Neuron (in vitro differentiated cells): ENCODE results near the gene RNF144B.
"Not testable (repeated sequence)": the region's sequence is repeated elsewhere in the genome, so short reads cannot be mapped to it uniquely, and the experiment has no call there.

Experiments
- H2AFZ ChIP-seq: one replicate; pipeline ENCODE4 v1.6.1; 2013; ENCODE audit warnings: low read depth, mild to moderate bottlenecking, inconsistent platforms, low read length, moderate library complexity
- H3K27me3 ChIP-seq: one replicate; pipeline ENCODE4 v1.6.1; 2013; ENCODE audit warnings: low read length; ENCODE audit not compliant: insufficient read depth
- H3K36me3 ChIP-seq: one replicate; pipeline ENCODE4 v1.6.1; 2013; ENCODE audit warnings: low read length; ENCODE audit not compliant: insufficient read depth
- H3K4me1 ChIP-seq: one replicate; pipeline ENCODE4 v1.6.1; 2013; ENCODE audit warnings: low read length; ENCODE audit not compliant: insufficient read depth
- H3K4me3 ChIP-seq: 2 replicates; pipeline ENCODE4 v1.5.1; 2013; ENCODE audit warnings: mild to moderate bottlenecking, low read length, moderate library complexity
- H3K9me3 ChIP-seq: one replicate; pipeline ENCODE4 v1.6.1; 2013; ENCODE audit warnings: low read length

Gene RNF144B

DNA sequence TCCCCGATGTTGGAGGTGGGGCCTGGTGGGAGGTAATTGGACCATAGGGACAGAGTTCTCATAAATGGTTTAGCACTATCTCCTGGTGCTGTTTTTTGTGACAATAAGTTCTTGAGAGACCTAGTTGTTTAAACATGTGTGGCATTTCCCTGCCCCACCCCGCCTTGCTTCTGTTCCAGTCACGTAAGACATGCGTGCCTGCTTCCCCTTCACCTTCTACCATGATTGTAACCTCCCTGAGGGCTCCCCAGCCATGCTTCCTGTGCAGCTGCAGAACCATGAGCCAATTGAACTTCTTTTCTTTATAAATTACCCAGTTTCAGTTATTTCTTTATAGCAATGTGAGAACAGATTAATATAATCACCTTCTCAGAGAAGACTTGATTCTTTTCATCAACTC lies 2.5 kb upstream of the RNF144B start:
- Histone ChIP-seq H2AFZ (no peak overlapping the region), H3K4me3 (no peak overlapping the region), H3K9me3 (no peaks in the 10 kb centered on the region), H3K27me3 (peaks cover 32% of the 10 kb centered on the region), H3K36me3 (no peaks in the 10 kb centered on the region), H3K4me1 (peaks cover 10% of the 10 kb centered on the region)

DNA sequence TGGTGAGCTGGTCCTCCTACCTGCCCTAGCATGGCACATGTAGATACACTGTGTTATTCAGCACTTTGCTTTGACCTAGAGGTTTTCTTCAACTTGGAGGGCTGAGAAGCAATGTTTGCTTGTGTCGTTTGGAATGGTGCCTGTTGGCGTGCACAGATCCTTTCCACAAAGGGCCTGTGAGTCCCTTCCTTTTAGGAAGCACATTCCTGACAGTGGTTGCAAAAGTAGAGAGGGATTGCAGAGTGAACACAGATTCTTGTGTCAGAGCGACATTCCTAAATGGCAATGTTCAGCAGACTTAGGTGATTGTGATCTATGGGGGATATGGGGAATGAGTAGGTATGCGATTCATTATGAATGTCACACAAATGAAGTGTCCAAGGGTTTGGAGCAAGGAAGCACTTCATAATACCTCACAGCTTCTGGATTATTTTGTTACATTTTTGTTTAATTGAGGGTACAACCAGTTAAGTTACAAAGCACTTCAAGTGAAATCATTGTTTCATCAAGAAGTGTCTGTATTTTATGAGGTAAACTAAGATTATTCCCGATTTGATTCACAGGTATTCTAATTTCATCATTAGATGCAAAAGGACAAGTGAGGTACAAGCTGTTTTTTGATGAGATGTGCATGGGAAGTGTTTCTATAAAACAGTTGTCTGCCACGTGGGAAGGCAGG lies 713 bp upstream of the RNF144B start:
- Histone ChIP-seq H3K9me3 (no peaks in the 10 kb centered on the region), H3K36me3 (no peaks in the 10 kb centered on the region), H3K4me1 (peaks cover 10% of the 10 kb centered on the region), H3K4me3 (peak overlapping the region; percentile 60), H2AFZ (peak overlapping the region; percentile 58), H3K27me3 (peaks cover 38% of the 10 kb centered on the region)

DNA sequence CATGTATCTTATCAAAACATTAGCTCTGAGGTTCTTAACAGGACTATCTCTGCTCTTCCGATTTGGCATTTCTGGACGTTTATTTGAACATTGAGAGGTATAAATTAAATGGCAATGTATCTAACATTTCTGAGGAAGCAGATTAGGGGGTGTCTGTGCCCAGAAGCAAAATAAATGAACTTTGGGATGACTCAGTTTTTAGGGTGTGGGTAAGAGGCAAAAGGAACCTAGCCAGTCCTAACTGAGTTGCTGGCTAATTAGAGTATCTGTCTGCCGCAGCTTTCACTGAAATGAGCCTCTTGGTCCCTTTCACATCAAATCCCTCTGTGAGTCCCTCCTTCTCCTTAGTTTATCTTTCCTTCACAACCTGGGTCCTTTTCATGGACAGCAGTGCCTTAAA lies 1.1 kb downstream of the RNF144B start:
- H3K9me3 ChIP-seq, result no peaks in the 10 kb centered on the region
- H3K4me3 ChIP-seq, result no peak overlapping the region
- H2AFZ ChIP-seq, result no peak overlapping the region
- no peaks in the 10 kb centered on the region for H3K36me3 ChIP-seq
- H3K4me1 ChIP-seq, result peaks cover 10% of the 10 kb centered on the region
- H3K27me3 ChIP-seq, result peaks cover 38% of the 10 kb centered on the region

DNA sequence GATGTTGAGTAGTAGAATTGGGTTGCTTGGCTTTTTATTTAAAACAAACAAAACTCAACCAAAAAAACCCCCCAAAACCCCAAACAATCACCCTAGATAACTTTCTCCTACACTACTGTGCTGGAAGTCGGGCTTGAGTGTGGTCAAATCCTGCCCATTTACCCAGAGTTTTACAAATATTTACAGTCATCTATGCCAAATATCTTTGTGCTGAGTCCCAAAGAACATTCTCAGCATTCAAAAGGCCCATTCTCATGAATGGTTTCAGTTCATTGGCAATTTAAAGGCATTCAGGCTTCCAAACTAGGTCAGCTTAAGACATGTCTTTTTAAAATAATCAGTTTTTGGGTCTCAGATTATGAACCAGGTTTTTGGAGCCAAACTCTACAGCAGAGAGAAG lies 1.8 kb downstream of the RNF144B start:
- Histone ChIP-seq H3K27me3 (peaks cover 38% of the 10 kb centered on the region), H3K4me3 (no peak overlapping the region), H3K36me3 (no peaks in the 10 kb centered on the region), H3K4me1 (peaks cover 10% of the 10 kb centered on the region), H3K9me3 (no peaks in the 10 kb centered on the region), H2AFZ (no peak overlapping the region)

DNA sequence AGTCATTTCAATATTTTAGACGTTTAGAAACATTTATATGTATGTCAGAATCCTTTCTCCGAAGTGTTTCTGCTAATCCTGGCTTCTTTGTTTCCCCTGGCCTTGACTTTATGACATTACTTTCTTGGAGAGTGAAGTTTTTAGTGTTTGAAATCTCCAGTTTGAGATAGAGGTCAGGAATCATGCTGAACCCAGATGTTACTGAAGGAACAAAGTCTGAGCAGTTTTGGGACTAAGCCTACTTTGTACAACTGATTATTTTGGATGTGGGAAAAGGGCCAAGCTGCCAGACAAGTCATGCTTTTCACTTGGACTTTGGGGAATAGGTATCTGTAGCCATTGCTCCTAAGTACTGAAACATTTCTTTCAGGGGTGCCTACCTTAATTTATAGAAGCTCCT lies 2.3 kb downstream of the RNF144B start:
- Histone ChIP-seq H2AFZ (no peak overlapping the region), H3K36me3 (no peaks in the 10 kb centered on the region), H3K4me3 (no peak overlapping the region), H3K27me3 (peaks cover 38% of the 10 kb centered on the region), H3K9me3 (no peaks in the 10 kb centered on the region), H3K4me1 (peaks cover 10% of the 10 kb centered on the region)

DNA sequence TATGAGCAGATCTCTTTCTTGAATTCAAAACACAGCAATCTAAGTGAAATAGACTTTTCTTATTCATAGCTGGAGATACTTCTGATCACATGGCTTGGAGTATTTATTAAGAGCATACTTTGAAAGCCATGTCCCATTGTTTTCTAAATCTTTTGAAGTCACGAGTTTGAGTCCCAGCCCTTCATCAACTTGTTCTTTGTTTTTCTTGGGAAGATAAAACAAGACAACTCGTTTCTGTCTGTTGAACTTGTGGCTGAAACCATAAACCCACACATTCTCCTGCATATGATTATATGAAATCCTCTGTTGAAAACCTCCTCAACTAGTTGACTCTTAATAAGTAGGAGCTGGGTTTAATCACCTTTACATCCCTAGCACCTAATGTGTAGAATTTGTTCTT lies 3.3 kb downstream of the RNF144B start:
- Histone ChIP-seq H3K4me3 (no peak overlapping the region), H2AFZ (no peak overlapping the region), H3K9me3 (no peaks in the 10 kb centered on the region), H3K27me3 (peaks cover 35% of the 10 kb centered on the region), H3K36me3 (no peaks in the 10 kb centered on the region), H3K4me1 (peaks cover 10% of the 10 kb centered on the region)

DNA sequence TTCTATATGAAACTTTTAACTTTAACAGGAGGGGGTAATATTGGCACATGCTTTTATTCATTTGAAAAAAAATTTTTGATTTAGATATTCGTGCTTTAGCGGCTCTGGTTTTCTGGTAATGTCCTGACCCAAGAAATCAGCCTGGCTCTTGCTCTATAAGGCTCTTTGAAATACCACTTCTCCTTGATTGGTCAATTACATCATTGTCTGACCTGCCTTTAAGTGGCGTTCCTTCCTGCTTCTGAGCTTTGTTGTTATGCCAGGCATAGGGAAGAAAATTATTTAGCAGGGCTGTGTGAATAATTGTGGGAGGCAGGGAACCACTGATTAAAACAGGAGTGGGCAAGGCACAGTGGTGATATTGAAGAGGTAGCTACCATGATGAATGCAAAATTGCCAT lies 3.9 kb downstream of the RNF144B start:
- Histone ChIP-seq H3K4me1 (peaks cover 10% of the 10 kb centered on the region), H3K27me3 (peaks cover 35% of the 10 kb centered on the region), H3K9me3 (no peaks in the 10 kb centered on the region), H3K4me3 (no peak overlapping the region), H3K36me3 (no peaks in the 10 kb centered on the region), H2AFZ (no peak overlapping the region)

DNA sequence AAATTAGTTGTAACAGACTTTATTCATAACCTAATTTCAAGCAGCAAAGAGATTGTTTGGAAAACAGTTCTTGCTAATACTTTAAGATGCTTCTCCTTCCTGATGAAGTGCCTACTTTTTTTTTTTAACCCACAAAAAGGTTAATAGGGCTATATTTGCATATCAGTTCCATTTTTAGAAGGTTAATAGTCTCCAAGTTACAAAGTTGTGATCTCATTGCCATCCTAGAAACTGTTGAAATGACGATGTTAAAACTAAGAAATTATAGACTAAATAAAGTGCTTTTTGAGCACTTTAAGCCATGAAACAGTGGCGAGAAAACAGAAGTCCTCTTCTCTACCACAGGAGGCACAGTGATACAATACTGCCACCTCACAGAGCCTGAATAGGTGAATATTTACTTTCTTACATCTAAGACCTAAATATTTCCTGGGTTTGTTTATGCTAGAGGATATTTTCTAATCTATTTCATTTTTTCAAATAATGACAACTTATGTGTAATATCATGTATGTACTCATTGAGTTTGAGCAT lies 5.3 kb downstream of the RNF144B start:
- no peak overlapping the region for H2AFZ ChIP-seq
- H3K27me3 ChIP-seq, result peaks cover 24% of the 10 kb centered on the region
- H3K4me1 ChIP-seq, result peaks cover 2% of the 10 kb centered on the region
- H3K4me3 ChIP-seq, result no peak overlapping the region
- no peaks in the 10 kb centered on the region for H3K9me3 ChIP-seq
- no peaks in the 10 kb centered on the region for H3K36me3 ChIP-seq

DNA sequence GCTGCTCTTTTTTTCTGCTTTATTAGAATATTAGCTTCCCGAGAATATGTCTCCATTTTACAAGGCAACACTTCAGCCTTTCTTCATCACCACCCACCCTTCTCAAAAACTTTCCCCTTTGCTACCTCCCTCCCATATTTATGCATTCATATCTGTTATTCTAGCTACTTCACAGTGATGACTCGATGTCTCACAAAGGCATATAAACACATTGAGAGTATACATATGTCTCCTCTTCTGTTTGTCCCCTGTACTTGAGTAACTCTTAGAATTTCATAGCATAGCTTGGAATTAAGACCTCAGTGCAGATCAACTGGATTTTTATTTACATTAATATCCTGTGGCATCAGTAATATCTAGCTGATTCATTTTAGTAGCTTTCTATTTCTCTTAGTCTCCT lies 6.5 kb downstream of the RNF144B start:
- no peaks in the 10 kb centered on the region for H3K4me1 ChIP-seq
- no peak overlapping the region for H2AFZ ChIP-seq
- no peaks in the 10 kb centered on the region for H3K36me3 ChIP-seq
- H3K9me3 ChIP-seq, result no peaks in the 10 kb centered on the region
- H3K4me3 ChIP-seq, result no peak overlapping the region
- peaks cover 14% of the 10 kb centered on the region for H3K27me3 ChIP-seq

DNA sequence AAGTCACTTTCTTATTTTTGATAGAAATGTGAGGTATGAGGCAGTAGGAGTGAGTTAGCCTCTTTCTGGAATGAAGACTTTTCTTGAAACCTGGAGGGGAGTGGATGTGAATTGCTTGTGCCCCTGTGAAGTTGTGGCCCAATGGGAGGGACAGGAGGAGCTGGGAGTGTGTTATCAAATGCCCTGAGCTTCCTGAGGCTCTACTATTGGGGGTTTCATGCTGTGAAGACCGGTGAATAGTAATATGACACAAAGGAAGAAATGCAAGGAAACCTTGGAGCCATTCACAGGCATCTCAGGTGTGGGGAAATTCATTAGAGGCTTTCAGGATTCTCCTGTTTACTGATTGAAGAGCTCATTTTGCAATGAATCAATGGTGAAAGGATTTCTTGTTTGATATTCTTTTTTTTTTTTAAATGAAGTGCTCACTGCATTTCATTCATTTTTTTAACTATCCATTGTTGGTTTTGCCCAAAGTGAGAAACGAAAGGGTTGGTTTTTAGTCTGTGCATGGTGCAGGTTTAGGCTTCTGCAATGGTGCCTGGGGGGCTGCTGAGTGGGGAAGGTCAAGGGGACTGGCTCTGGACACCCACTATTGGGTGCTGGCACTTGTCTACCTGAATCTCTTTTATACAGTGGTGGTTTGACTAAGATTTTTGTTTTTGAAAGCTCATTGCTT lies 8.2 kb downstream of the RNF144B start:
- Histone ChIP-seq H3K27me3 (peaks cover 2% of the 10 kb centered on the region), H2AFZ (no peak overlapping the region), H3K4me1 (no peaks in the 10 kb centered on the region), H3K36me3 (no peaks in the 10 kb centered on the region), H3K9me3 (no peaks in the 10 kb centered on the region), H3K4me3 (no peak overlapping the region)

DNA sequence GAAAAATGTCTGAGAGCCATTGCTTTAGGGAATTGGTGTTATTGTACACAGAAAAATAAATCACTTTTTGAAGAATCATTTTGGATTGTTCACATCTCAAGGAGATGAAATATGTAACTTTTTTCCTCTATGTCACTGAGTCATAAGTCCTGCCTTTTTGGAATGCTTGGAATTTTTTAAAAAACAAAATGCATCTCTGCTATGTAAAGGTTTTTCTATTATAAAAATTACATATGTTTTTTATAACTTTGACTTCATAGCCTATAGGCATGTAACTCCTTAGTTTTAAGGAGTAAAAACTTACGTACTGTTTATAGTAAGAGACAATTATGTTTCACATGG lies 8.7 kb downstream of the RNF144B start:
- Histone ChIP-seq H3K4me3 (no peak overlapping the region), H3K27me3 (peaks cover 2% of the 10 kb centered on the region), H3K9me3 (no peaks in the 10 kb centered on the region), H3K4me1 (no peaks in the 10 kb centered on the region), H2AFZ (no peak overlapping the region), H3K36me3 (no peaks in the 10 kb centered on the region)

DNA sequence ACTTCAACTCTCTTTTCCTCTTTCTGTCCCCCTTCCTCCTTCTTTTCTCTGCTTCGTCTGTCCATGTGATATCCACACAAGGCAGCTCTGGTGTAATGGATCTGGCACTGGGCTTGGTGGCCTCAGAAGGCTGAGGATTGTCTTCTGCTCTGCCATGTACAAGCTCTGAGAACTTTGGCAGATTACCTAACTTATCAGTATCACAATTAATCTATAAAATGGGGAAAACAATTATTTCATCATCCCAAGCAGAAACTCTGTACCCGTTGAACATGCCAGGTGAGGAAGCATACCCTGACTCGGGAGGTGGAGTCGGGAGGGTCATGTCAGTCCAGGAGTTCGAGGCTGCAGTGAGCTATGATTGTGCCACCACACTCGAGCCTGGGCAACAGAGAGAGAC lies 10.6 kb downstream of the RNF144B start:
- no peak overlapping the region for H2AFZ ChIP-seq
- no peaks in the 10 kb centered on the region for H3K36me3 ChIP-seq
- no peaks in the 10 kb centered on the region for H3K27me3 ChIP-seq
- no peak overlapping the region for H3K4me3 ChIP-seq
- no peaks in the 10 kb centered on the region for H3K4me1 ChIP-seq
- no peaks in the 10 kb centered on the region for H3K9me3 ChIP-seq

DNA sequence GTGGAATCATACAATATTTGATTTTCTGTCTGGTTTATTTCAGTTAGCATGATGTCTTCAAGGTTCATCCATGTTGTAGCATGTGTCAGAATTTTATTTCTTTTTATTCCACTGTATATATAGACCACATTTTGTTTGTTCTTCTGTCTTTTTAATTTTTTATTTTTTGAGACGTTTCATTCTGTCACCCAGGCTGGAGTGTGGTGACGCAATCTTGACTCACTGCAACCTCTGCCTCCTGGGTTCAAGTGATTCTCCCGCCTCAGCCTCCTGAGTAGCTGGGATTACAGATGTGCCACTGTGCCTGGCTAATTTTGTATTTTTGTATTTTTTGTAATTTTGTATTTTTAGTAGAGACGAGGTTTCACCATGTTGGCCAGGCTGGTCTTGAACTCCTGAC lies 11.1 kb downstream of the RNF144B start:
- H3K4me1 ChIP-seq, H3K4me3 ChIP-seq, H3K36me3 ChIP-seq: not testable (repeated sequence)

More for the DNA sequence above, 11.1 kb downstream of the RNF144B start:
- H3K9me3 ChIP-seq, H2AFZ ChIP-seq, H3K27me3 ChIP-seq: not testable (repeated sequence)
